ENCODE data around the gene NPFFR1.
"Not testable (repeated sequence)": the region's sequence is repeated elsewhere in the genome, so short reads cannot be mapped to it uniquely, and the experiment has no call there.

NPFFR1 gene

DNA sequence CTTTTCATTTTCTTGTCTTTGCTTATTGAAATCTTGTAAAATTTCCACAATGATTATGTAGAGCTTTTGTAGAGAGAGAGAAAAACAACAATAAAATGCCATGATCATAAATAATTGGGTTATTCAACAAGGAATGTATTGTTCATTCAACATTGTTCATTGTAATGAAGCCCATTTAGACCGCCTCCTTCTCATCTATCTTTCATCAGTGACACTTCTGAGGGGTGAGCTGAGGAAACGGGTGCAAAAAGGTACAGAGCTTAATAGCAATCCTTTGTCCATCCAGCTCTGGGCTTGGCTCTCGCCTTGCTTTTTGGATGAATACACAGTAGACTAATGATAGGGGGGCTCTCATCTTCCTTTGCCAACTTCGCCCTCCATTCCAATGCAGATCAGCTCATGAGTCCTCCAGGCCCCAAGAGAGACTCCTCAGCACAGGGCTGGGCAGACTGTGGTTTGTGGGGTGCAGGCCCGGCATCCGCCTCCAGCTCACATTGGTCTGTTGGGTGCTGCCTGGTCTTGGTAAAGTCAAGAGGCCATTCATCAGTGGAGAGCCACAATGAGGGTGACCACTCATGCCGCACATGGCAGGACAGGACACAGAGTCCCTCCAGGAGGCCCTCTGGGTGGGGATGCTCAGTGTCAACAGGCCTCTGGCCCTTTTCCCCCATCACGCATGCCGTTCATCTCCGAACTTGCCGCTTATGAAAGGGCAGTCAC lies 32.7 kb downstream of the NPFFR1 start:
- no peaks in the 10 kb centered on the region for H3K36me3 ChIP-seq (ENCODE audit: control insufficient read depth, low read depth, low read length)
- no peak overlapping the region for H3K9ac ChIP-seq (ENCODE audit: low read length)
- no peak overlapping the region for H3K4me3 ChIP-seq (ENCODE audit: low read length)
- no peak overlapping the region for H3K27ac ChIP-seq (ENCODE audit: low read length)
- no peaks in the 10 kb centered on the region for H3K27me3 ChIP-seq (ENCODE audit: control insufficient read depth, insufficient read depth, low read length)
- H3K4me1 ChIP-seq (ENCODE audit: control insufficient read depth, low read depth, low read length): no peaks in the 10 kb centered on the region
- H3K9me3 ChIP-seq (ENCODE audit: control insufficient read depth, low read depth, low read length): no peaks in the 10 kb centered on the region

DNA sequence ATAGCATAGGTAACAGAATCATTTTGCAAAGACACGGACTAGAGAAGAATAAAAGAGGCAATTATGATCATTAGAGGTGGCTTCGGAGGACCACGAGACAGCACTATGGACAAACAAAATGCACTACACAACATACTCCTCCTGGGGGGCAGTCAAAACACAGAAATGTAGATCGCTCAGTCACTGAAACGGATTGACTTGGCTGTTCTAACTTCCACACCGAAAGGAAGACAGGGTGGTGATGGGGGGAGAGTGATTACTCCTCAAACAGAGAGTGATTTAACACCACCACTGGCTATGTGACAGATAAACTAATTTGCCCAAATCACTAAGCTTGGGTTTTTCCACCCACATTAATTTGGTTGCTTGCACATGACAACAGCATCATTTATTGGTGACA lies 36.4 kb downstream of the NPFFR1 start:
- no peak overlapping the region for H3K9ac ChIP-seq (ENCODE audit: low read length)

DNA sequence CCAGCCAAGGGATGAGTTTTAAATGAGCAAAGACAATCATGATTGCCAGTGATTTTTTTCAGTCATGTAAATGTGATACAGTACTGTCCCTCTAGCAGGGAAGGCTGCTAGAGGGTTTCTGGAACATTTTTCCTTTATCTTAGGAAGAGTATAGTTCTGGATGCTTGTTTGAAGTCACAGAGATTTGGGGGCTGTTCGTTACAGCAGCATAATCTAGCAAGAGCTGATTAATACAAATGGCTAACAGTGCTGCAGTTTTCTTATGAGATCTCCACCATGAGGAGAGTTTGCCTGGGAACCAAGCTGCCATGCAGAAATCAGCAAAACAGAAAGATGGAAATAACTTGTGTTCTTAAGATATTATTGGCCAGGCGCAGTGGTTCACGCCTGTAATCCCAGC lies 42.7 kb downstream of the NPFFR1 start:
- H3K9me3 ChIP-seq (ENCODE audit: control insufficient read depth, low read depth, low read length): no peaks in the 10 kb centered on the region
- H3K4me3 ChIP-seq (ENCODE audit: low read length): no peak overlapping the region
- H3K9ac ChIP-seq (ENCODE audit: low read length): no peak overlapping the region
- no peaks in the 10 kb centered on the region for H3K27me3 ChIP-seq (ENCODE audit: control insufficient read depth, insufficient read depth, low read length)
- H3K4me1 ChIP-seq (ENCODE audit: control insufficient read depth, low read depth, low read length): no peaks in the 10 kb centered on the region
- no peak overlapping the region for H3K27ac ChIP-seq (ENCODE audit: low read length)
- no peaks in the 10 kb centered on the region for H3K36me3 ChIP-seq (ENCODE audit: control insufficient read depth, low read depth, low read length)

More for the DNA sequence above, 36.4 kb downstream of the NPFFR1 start:
- Histone ChIP-seq H3K4me1 (ENCODE audit: control insufficient read depth, low read depth, low read length) (no peaks in the 10 kb centered on the region), H3K4me3 (ENCODE audit: low read length) (no peak overlapping the region), H3K27me3 (ENCODE audit: control insufficient read depth, insufficient read depth, low read length) (no peaks in the 10 kb centered on the region), H3K27ac (ENCODE audit: low read length) (no peak overlapping the region), H3K36me3 (ENCODE audit: control insufficient read depth, low read depth, low read length) (no peaks in the 10 kb centered on the region), H3K9me3 (ENCODE audit: control insufficient read depth, low read depth, low read length) (no peaks in the 10 kb centered on the region)

DNA sequence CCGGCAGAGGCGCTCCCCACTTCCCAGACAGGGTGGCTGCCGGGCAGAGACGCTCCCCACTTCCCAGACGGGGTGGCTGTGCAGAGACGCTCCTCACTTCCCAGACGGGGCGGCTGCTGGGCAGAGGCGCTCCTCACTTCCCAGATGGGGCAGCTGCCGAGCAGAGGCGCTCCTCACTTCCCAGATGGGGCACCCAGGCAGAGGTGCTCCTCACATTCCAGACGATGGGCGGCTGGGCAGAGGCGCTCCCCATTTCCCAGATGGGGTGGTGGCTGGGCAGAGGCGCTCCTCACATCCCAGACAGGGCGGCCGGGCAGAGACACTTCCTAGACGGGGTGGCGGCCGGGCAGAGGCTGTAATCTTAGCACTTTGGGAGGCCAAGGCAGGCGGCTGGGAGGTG lies 43.8 kb downstream of the NPFFR1 start:
- not testable (repeated sequence) for H3K4me1 ChIP-seq (ENCODE audit: control insufficient read depth, low read depth, low read length); H3K27ac ChIP-seq (ENCODE audit: low read length)

DNA sequence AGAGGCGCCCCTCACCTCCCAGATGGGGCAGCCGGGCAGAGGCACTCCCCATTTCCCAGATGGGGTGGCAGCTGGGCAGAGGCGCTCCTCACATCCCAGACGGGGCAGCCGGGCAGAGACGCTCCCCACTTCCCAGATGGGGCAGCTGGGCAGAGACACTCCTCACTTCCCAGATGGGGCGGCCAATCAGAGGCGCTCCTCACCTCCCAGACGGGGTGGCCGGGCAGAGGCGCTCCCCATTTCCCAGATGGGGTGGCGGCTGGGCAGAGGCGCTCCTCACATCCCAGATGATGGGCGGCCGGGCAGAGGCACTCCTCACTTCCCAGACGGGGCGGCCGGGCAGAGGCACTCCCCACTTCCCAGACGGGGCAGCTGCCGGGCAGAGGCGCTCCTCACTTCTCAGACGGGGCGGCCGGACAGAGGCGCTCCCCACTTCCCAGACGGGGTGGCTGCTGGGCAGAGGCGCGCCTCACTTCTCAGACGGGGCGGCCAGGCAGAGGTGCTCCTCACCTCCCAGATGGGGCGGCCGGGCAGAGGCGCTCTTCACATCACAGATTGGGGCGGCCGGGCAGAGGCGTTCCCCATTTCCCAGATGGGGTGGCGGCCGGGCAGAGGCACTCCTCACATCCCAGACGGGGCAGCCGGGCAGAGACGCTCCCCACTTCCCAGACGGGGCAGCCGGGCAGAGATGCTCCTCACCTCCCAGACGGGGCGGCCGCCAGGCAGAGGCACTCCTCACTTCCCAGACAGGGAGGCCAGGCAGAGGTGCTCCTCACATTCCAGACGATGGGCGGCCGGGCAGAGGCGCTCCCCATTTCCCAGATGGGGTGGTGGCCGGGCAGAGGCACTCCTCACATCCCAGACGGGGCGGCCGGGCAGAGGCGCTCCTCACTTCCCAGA lies 44.5 kb downstream of the NPFFR1 start:
- H3K27me3 ChIP-seq (ENCODE audit: control insufficient read depth, insufficient read depth, low read length); H3K4me1 ChIP-seq (ENCODE audit: control insufficient read depth, low read depth, low read length); H3K9ac ChIP-seq (ENCODE audit: low read length); H3K9me3 ChIP-seq (ENCODE audit: control insufficient read depth, low read depth, low read length); H3K27ac ChIP-seq (ENCODE audit: low read length); H3K4me3 ChIP-seq (ENCODE audit: low read length); H3K36me3 ChIP-seq (ENCODE audit: control insufficient read depth, low read depth, low read length): not testable (repeated sequence)

More for the DNA sequence above, 43.8 kb downstream of the NPFFR1 start:
- not testable (repeated sequence) for H3K4me3 ChIP-seq (ENCODE audit: low read length); H3K36me3 ChIP-seq (ENCODE audit: control insufficient read depth, low read depth, low read length); H3K27me3 ChIP-seq (ENCODE audit: control insufficient read depth, insufficient read depth, low read length); H3K9me3 ChIP-seq (ENCODE audit: control insufficient read depth, low read depth, low read length); H3K9ac ChIP-seq (ENCODE audit: low read length)

DNA sequence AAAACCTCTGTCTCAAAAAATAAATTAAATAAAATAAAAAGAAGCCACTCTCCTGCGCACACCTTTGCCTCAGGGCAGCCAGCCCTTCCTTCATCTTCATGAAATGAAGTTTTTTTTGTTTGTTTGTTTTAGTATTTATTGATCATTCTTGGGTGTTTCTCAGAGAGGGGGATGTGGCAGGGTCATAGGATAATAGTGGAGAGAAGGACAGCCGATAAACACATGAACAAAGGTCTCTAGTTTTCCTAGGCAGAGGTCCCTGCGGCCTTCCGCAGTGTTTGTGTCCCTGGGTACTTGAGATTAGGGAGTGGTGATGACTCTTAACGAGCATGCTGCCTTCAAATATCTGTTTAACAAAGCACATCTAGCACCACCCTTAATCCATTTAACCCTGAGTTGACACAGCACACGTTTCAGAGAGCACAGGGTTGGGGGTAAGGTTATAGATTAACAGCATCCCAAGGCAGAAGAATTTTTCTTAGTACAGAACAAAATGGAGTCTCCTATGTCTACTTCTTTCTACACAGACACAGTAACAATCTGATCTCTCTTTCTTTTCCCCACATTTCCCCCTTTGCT lies 45.8 kb downstream of the NPFFR1 start:
- not testable (repeated sequence) for H3K9me3 ChIP-seq (ENCODE audit: control insufficient read depth, low read depth, low read length); H3K36me3 ChIP-seq (ENCODE audit: control insufficient read depth, low read depth, low read length); H3K27me3 ChIP-seq (ENCODE audit: control insufficient read depth, insufficient read depth, low read length); H3K4me3 ChIP-seq (ENCODE audit: low read length); H3K9ac ChIP-seq (ENCODE audit: low read length); H3K27ac ChIP-seq (ENCODE audit: low read length); H3K4me1 ChIP-seq (ENCODE audit: control insufficient read depth, low read depth, low read length)

DNA sequence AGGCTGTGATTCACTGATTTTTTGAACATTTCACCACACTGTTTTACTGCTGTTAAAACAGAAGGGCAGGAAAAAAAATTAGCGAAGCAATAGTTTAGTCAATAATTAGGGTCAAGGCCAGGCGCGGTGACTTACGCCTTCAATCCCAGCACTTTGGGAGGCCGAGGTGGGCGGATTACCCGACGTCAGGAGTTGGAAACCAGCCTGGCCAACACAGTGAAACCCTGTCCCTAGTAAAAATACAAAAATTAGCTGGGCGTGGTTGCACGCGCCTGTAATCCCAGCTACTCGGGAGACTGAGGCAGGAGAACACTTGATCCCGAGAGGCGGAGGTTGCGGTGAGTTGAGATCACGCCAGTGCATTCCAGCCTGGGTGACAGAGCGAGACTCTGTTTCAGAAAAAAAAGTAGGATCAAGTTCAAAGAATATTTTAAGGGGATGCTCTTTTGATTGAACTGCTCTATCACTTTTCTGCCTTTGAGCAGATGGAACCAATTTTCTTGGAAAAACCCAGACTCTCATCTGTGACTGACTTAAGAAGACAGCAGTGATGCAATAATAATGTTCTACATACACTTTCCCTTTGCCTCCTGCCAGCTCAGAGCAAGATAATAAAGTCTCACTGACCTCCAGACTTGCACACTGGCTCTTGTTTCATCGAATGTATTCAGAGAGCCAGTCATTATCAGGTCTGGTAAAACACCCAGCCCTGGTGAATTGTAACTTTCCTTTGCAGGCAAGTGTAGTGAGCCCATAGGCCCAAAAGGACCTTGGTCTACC lies 48.9 kb downstream of the NPFFR1 start:
- no peak overlapping the region for H3K27ac ChIP-seq (ENCODE audit: low read length)

DNA sequence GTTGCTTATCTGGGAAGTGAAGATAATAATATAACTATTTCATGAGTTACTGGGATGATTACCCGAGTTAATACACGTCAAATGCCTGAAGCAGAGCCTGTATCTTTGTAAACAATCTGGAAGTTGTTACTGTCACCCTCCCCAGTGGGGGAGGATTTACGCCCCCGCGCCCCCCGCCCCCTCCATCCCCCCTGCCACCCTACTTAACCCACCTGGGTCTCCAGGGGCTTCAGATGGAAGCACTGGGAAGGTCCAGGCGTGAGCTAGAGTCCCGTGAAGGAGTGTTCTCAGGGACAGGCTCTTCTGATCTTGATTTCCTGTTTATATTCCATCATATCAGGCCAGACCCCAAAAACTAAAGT lies 49.9 kb downstream of the NPFFR1 start:
- Histone ChIP-seq H3K9ac (ENCODE audit: low read length) (peak overlapping the region; percentile 80), H3K27ac (ENCODE audit: low read length) (no peak overlapping the region), H3K4me3 (ENCODE audit: low read length) (peak overlapping the region; percentile 82), H3K9me3 (ENCODE audit: control insufficient read depth, low read depth, low read length) (no peaks in the 10 kb centered on the region), H3K4me1 (ENCODE audit: control insufficient read depth, low read depth, low read length) (peaks cover 4% of the 10 kb centered on the region), H3K36me3 (ENCODE audit: control insufficient read depth, low read depth, low read length) (peaks cover 11% of the 10 kb centered on the region), H3K27me3 (ENCODE audit: control insufficient read depth, insufficient read depth, low read length) (no peaks in the 10 kb centered on the region)

More for the DNA sequence above, 48.9 kb downstream of the NPFFR1 start:
- peak overlapping the region; percentile 13 for H3K4me3 ChIP-seq (ENCODE audit: low read length)
- H3K36me3 ChIP-seq (ENCODE audit: control insufficient read depth, low read depth, low read length): peaks cover 4% of the 10 kb centered on the region
- H3K27me3 ChIP-seq (ENCODE audit: control insufficient read depth, insufficient read depth, low read length): no peaks in the 10 kb centered on the region
- no peaks in the 10 kb centered on the region for H3K9me3 ChIP-seq (ENCODE audit: control insufficient read depth, low read depth, low read length)
- H3K4me1 ChIP-seq (ENCODE audit: control insufficient read depth, low read depth, low read length): peaks cover 4% of the 10 kb centered on the region
- H3K9ac ChIP-seq (ENCODE audit: low read length): no peak overlapping the region

DNA sequence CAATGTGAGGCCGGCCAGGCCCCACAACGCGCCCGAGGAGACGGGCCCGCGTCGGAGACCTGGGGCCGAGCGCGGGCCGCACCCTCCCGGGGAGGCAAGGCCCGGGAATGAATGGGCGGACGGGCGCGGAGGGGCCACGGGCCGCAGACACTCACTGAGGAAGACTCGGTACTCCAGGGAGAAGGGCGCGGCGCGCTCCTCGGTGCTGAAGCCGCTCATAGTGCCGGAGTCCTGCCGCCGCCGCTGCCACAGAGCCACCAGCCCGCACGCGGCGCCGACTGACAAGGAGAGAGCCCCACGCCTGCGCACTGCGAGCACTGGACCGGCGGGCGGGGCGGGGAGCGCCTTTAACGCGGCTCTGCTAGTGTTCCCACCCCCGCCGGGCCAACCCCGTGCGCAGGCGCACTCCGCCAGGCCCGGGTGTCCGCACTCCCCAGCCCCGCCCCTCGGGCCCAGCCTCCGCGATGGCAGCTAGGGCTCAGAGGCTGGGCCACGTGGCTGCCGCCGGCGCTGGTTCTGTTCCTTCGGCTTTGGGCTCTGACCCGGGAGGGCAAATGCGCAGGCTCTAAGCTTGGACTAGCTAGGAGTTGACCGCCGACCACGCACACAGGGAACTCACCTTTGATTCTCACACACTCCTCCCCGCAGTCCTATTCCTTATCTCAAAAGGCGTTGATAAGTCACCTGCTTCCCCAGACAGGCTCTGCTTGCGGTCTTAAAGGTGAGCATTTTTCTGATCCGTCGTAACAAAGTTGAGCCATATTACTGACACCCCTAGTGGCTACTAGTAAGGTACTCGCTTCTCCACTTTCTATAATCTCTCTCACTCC lies 50.5 kb downstream of the NPFFR1 start, which contains the start of gene PPA1:
TSS of gene PPA1 (minus strand) at position 321 of the 830 bp plus-strand sequence. CDS start at position 219, 102 bp downstream.
- Histone ChIP-seq H3K27me3 (ENCODE audit: control insufficient read depth, insufficient read depth, low read length) (no peaks in the 10 kb centered on the region), H3K9me3 (ENCODE audit: control insufficient read depth, low read depth, low read length) (no peaks in the 10 kb centered on the region), H3K36me3 (ENCODE audit: control insufficient read depth, low read depth, low read length) (peaks cover 17% of the 10 kb centered on the region), H3K9ac (ENCODE audit: low read length) (peak within 1 kb of the TSS; percentile 80), H3K4me3 (ENCODE audit: low read length) (peak within 1 kb of the TSS; percentile 82), H3K4me1 (ENCODE audit: control insufficient read depth, low read depth, low read length) (peaks cover 4% of the 10 kb centered on the region), H3K27ac (ENCODE audit: low read length) (no peak within 1 kb of the TSS)

DNA sequence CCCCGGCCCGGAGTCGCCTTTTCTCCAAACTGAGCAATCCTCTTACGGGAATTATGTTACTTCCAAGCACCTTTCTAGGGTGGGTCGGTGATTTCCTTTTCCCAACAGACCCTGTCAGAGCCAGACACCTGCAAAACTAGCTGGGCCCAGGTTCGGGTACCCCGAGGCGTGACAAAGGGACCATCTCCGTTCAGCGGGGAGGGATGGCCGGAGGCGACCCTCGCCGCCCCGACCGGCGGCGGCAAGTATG lies 51.0 kb downstream of the NPFFR1 start:
- Histone ChIP-seq H3K4me3 (ENCODE audit: low read length) (peak overlapping the region; percentile 82), H3K27ac (ENCODE audit: low read length) (no peak overlapping the region), H3K4me1 (ENCODE audit: control insufficient read depth, low read depth, low read length) (peaks cover 4% of the 10 kb centered on the region)

More for the DNA sequence above, 51.0 kb downstream of the NPFFR1 start:
- H3K9me3 ChIP-seq (ENCODE audit: control insufficient read depth, low read depth, low read length): no peaks in the 10 kb centered on the region
- peak overlapping the region; percentile 80 for H3K9ac ChIP-seq (ENCODE audit: low read length)
- peaks cover 22% of the 10 kb centered on the region for H3K36me3 ChIP-seq (ENCODE audit: control insufficient read depth, low read depth, low read length)
- no peaks in the 10 kb centered on the region for H3K27me3 ChIP-seq (ENCODE audit: control insufficient read depth, insufficient read depth, low read length)

All from iPS-18a (cell line).